ENCODE results near the gene MYOZ3.
A peak's percentile ranks its signal among the peaks of the same experiment; 100 is the strongest.

Gene MYOZ3

GRCh38 chr5:150649108-150650020 is 11.7 kb upstream of the MYOZ3 start:
- Histone ChIP-seq H3K4me1 (ENCODE audit: control insufficient read depth, insufficient read depth, low read length) (peaks cover 14% of the 10 kb centered on the region), H3K9me3 (ENCODE audit: control insufficient read depth, low read length) (no peaks in the 10 kb centered on the region), H3K4me3 (ENCODE audit: low read length) (no peak overlapping the region), H3K27me3 (ENCODE audit: control insufficient read depth, insufficient read depth, low read length) (no peaks in the 10 kb centered on the region), H3K36me3 (ENCODE audit: control insufficient read depth, insufficient read depth, low read length) (no peaks in the 10 kb centered on the region), H3K9ac (ENCODE audit: low read length) (no peak overlapping the region)

DNA sequence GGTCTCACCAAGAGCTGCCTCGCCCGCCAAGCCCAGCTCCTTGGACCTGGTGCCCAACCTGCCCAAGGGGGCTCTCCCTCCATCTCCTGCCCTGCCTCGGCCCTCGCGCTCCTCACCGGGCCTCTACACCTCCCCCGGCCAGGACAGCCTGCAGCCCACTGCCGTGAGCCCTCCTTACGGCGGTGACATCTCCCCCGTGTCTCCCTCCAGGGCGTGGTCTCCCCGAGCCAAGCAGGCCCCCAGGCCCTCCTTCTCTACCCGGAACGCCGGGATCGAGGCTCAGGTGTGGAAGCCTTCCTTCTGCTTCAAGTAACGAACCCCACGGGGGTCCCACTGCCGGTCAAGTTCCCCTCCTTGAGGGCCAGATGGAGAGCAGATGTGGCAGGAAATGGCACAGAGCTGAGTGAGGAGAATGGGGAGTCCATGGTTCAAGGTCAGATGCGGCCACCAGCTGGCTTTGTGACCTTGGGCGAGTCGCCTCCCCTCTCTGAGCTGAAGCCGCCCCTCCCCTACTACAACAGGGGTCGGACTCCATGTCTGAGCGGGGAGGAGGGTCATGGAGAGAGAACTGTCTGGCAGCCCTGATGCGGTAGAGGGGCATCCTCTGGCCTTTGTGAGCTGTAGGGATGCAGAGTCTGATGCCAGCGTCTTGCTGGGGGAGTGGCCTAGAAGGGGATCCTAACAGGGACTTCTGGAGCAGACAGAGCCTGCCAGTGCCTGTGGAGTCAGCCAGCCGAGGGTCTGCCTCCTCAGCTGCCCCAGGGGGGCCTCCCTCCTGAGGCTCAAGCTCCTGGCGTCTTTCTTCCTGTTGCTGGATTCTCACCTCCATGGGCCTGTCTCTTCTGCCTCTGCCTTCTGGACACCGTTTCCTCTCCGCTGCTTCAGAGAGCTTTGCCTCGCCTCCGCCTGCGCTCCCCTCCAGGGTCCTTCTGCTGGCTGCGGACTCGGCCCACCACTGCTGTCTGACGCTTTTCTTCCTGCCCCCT is 10.7 kb upstream of the MYOZ3 start:
- Histone ChIP-seq H3K9ac (ENCODE audit: low read length) (no peak overlapping the region), H3K4me1 (ENCODE audit: control insufficient read depth, insufficient read depth, low read length) (peaks cover 13% of the 10 kb centered on the region), H3K27me3 (ENCODE audit: control insufficient read depth, insufficient read depth, low read length) (no peaks in the 10 kb centered on the region), H3K4me3 (ENCODE audit: low read length) (no peak overlapping the region), H3K36me3 (ENCODE audit: control insufficient read depth, insufficient read depth, low read length) (no peaks in the 10 kb centered on the region), H3K9me3 (ENCODE audit: control insufficient read depth, low read length) (no peaks in the 10 kb centered on the region)

- H3K9me3 ChIP-seq (ENCODE audit: control insufficient read depth, low read length): no peaks in the 10 kb centered on the region
- no peak overlapping the region for H3K4me3 ChIP-seq (ENCODE audit: low read length)
- no peaks in the 10 kb centered on the region for H3K27me3 ChIP-seq (ENCODE audit: control insufficient read depth, insufficient read depth, low read length)
- no peaks in the 10 kb centered on the region for H3K36me3 ChIP-seq (ENCODE audit: control insufficient read depth, insufficient read depth, low read length)
- peaks cover 19% of the 10 kb centered on the region for H3K4me1 ChIP-seq (ENCODE audit: control insufficient read depth, insufficient read depth, low read length)
- no peak overlapping the region for H3K9ac ChIP-seq (ENCODE audit: low read length)
Observed at GRCh38 chr5:150651382-150651781, 9.7 kb upstream of the MYOZ3 start.

- Histone ChIP-seq H3K4me3 (ENCODE audit: low read length) (no peak overlapping the region), H3K27me3 (ENCODE audit: control insufficient read depth, insufficient read depth, low read length) (no peaks in the 10 kb centered on the region), H3K36me3 (ENCODE audit: control insufficient read depth, insufficient read depth, low read length) (no peaks in the 10 kb centered on the region), H3K9me3 (ENCODE audit: control insufficient read depth, low read length) (no peaks in the 10 kb centered on the region), H3K4me1 (ENCODE audit: control insufficient read depth, insufficient read depth, low read length) (peaks cover 21% of the 10 kb centered on the region), H3K9ac (ENCODE audit: low read length) (no peak overlapping the region)
Observed at GRCh38 chr5:150651924-150652671, 9.0 kb upstream of the MYOZ3 start.

DNA sequence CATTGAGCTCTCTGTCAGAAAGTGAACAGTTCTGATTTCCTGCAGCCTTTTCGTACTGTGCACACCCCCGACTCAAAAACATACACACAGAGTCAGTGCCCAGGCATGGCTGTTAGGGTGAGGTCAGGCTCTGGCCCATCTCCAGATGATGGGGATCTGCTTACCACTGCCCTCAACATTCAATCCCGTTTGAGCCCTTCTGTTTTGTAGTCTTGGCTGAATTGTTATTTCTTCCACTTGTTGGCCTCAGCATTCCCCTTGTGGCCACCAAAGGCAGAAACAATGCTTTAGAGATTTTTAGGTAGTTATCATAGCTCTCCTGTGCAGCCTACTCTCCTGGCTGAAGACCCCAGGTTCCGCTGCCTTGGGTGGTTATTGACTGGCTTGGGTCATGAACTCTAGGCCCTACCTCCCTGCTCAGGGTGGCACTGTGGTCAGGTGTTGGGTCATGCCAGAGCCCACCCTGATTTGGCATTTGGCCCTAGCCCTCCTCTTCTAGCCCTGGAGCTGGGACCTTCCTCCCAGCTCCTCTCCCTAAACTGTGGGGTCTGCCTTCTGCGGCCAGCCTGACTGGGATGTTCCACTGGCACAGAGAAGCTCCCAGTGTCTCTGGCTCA is 7.8 kb upstream of the MYOZ3 start:
- no peak overlapping the region for H3K4me3 ChIP-seq (ENCODE audit: low read length)
- peaks cover 24% of the 10 kb centered on the region for H3K4me1 ChIP-seq (ENCODE audit: control insufficient read depth, insufficient read depth, low read length)
- no peak overlapping the region for H3K9ac ChIP-seq (ENCODE audit: low read length)
- H3K9me3 ChIP-seq (ENCODE audit: control insufficient read depth, low read length): no peaks in the 10 kb centered on the region
- H3K36me3 ChIP-seq (ENCODE audit: control insufficient read depth, insufficient read depth, low read length): no peaks in the 10 kb centered on the region
- no peaks in the 10 kb centered on the region for H3K27me3 ChIP-seq (ENCODE audit: control insufficient read depth, insufficient read depth, low read length)

DNA sequence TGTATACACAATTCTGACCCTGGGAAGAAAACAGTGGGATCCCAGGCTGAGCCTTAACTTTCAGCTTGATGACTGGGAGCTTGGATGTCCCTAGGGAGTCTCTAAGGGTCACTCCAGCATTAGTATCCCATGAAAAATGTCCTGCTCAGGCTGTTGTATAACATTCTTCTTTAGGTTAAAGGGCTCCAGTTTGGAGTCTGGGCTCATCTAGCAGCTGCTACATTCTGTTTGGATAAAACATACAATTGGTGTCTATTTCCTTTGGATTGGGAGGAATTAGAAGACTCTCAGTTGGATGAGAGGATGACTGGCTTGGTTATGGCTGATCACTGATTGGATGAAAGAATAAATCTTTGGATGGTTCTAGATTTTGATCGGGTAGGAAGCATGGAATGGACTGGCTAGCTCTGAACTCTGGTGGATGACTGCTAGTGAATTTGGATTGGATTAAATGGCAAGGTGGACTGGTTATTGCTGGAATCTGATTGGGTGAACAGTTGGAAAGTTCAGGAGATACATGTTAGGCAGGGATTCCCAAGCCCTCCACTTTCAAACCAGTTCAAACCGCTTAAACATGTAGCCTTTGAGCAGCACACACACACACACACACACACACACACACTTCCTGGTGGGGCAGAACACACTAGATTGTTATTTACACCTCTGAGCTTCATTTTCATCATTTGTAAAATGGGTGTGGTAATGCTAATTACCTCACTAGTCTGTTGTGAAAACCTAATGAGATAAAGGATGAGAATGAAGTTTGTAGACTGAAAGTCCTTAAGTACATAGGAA is 7.1 kb upstream of the MYOZ3 start:
- no peak overlapping the region for H3K9ac ChIP-seq (ENCODE audit: low read length)
- H3K36me3 ChIP-seq (ENCODE audit: control insufficient read depth, insufficient read depth, low read length): no peaks in the 10 kb centered on the region
- no peaks in the 10 kb centered on the region for H3K27me3 ChIP-seq (ENCODE audit: control insufficient read depth, insufficient read depth, low read length)
- no peak overlapping the region for H3K4me3 ChIP-seq (ENCODE audit: low read length)
- H3K9me3 ChIP-seq (ENCODE audit: control insufficient read depth, low read length): no peaks in the 10 kb centered on the region
- H3K4me1 ChIP-seq (ENCODE audit: control insufficient read depth, insufficient read depth, low read length): peaks cover 24% of the 10 kb centered on the region

DNA sequence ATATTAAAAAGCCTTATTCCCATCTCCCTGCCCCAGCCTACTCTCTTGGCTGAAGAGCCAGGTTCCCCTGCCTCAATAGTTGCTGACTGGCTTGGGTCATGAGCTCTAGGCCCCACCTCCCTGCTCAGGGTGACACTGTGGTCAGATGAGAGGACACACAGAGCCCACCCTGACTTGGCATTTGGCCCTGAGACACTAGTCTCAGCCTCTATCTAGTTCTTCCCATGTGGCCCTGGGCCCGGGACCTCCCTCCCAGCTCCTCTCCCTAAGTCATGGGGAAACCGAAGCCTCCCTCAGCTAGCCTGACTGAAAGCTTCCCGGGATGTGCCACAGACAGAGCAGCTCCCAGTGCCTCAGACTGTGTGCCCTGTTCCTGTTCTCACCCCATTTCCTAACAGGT is 5.8 kb upstream of the MYOZ3 start:
- H3K36me3 ChIP-seq (ENCODE audit: control insufficient read depth, insufficient read depth, low read length): no peaks in the 10 kb centered on the region
- no peak overlapping the region for H3K9ac ChIP-seq (ENCODE audit: low read length)
- H3K4me3 ChIP-seq (ENCODE audit: low read length): no peak overlapping the region
- H3K27me3 ChIP-seq (ENCODE audit: control insufficient read depth, insufficient read depth, low read length): no peaks in the 10 kb centered on the region
- peaks cover 24% of the 10 kb centered on the region for H3K4me1 ChIP-seq (ENCODE audit: control insufficient read depth, insufficient read depth, low read length)
- no peaks in the 10 kb centered on the region for H3K9me3 ChIP-seq (ENCODE audit: control insufficient read depth, low read length)

- no peaks in the 10 kb centered on the region for H3K36me3 ChIP-seq (ENCODE audit: control insufficient read depth, insufficient read depth, low read length)
- H3K9ac ChIP-seq (ENCODE audit: low read length): peak overlapping the region; percentile 41
- H3K4me1 ChIP-seq (ENCODE audit: control insufficient read depth, insufficient read depth, low read length): peaks cover 24% of the 10 kb centered on the region
- no peak overlapping the region for H3K4me3 ChIP-seq (ENCODE audit: low read length)
- no peaks in the 10 kb centered on the region for H3K27me3 ChIP-seq (ENCODE audit: control insufficient read depth, insufficient read depth, low read length)
- no peaks in the 10 kb centered on the region for H3K9me3 ChIP-seq (ENCODE audit: control insufficient read depth, low read length)
Observed at GRCh38 chr5:150656191-150657132, 4.6 kb upstream of the MYOZ3 start.

- Histone ChIP-seq H3K4me3 (ENCODE audit: low read length) (no peak overlapping the region), H3K4me1 (ENCODE audit: control insufficient read depth, insufficient read depth, low read length) (peaks cover 24% of the 10 kb centered on the region)
Observed at GRCh38 chr5:150658121-150658520, 2.9 kb upstream of the MYOZ3 start.

DNA sequence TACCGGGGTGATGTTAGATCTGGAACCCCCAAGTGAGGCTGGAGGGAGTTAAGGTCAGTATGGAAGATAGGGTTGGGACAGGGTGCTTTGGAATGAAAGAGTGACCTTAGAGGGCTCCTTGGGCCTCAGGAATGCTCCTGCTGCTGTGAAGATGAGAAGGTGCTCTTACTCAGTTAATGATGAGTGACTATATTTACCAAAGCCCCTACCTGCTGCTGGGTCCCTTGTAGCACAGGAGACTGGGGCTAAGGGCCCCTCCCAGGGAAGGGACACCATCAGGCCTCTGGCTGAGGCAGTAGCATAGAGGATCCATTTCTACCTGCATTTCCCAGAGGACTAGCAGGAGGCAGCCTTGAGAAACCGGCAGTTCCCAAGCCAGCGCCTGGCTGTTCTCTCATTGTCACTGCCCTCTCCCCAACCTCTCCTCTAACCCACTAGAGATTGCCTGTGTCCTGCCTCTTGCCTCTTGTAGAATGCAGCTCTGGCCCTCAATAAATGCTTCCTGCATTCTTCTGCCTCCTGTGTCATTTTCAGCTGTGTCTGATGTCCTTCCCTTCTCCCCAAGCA is 2.3 kb upstream of the MYOZ3 start:
- Histone ChIP-seq H3K36me3 (ENCODE audit: control insufficient read depth, insufficient read depth, low read length) (no peaks in the 10 kb centered on the region), H3K9me3 (ENCODE audit: control insufficient read depth, low read length) (no peaks in the 10 kb centered on the region), H3K27me3 (ENCODE audit: control insufficient read depth, insufficient read depth, low read length) (no peaks in the 10 kb centered on the region), H3K4me3 (ENCODE audit: low read length) (no peak overlapping the region), H3K9ac (ENCODE audit: low read length) (no peak overlapping the region), H3K4me1 (ENCODE audit: control insufficient read depth, insufficient read depth, low read length) (peaks cover 20% of the 10 kb centered on the region)

More at GRCh38 chr5:150658121-150658520, 2.9 kb upstream of the MYOZ3 start:
- Histone ChIP-seq H3K36me3 (ENCODE audit: control insufficient read depth, insufficient read depth, low read length) (no peaks in the 10 kb centered on the region), H3K9me3 (ENCODE audit: control insufficient read depth, low read length) (no peaks in the 10 kb centered on the region), H3K27me3 (ENCODE audit: control insufficient read depth, insufficient read depth, low read length) (no peaks in the 10 kb centered on the region), H3K9ac (ENCODE audit: low read length) (no peak overlapping the region)
